ENCODE measurements around the gene SMYD3.

GRCh38 chr1:246537887-246538286 is 30.8 kb upstream of the SMYD3 start:
- TF ChIP-seq CTCF (IDR thresholded peaks at IDR 0.05) (no peak), POLR2A (IDR thresholded peaks at IDR 0.05) (no peak)

All from adrenal gland (tissue), 5 donors.